ENCODE measurements around the gene SERINC3.

SERINC3 gene

GRCh38 chr20:44461142-44461802 is 60.6 kb downstream of the SERINC3 start:
- no peak for DNase-seq

- peak; percentile 10 to 28 for DNase-seq
Observed at GRCh38 chr20:44460795-44461141, 61.1 kb downstream of the SERINC3 start.

- no peak for DNase-seq
Observed at GRCh38 chr20:44459271-44459670, 62.6 kb downstream of the SERINC3 start.

- no peak for DNase-seq
Observed at GRCh38 chr20:44457016-44457415, 64.9 kb downstream of the SERINC3 start.

- no peak for DNase-seq
Observed at GRCh38 chr20:44456611-44457010, 65.3 kb downstream of the SERINC3 start.

GRCh38 chr20:44455126-44455525 is 66.7 kb downstream of the SERINC3 start:
- DNase-seq: no peak

- DNase-seq: no peak
Observed at GRCh38 chr20:44454306-44454963, 67.4 kb downstream of the SERINC3 start.

GRCh38 chr20:44450903-44451450 is 70.9 kb downstream of the SERINC3 start:
- DNase-seq: no peak

- DNase-seq: no peak
Observed at GRCh38 chr20:44450281-44450889, 71.5 kb downstream of the SERINC3 start.

GRCh38 chr20:44449864-44450263 is 72.0 kb downstream of the SERINC3 start:
- no peak for DNase-seq

- no peak for DNase-seq
Observed at GRCh38 chr20:44448753-44449546, 72.9 kb downstream of the SERINC3 start.

- no peak for DNase-seq
Observed at GRCh38 chr20:44447827-44448419, 73.9 kb downstream of the SERINC3 start.

Data from NCI-H2081 (cell line).